Neuronal stem cell (in vitro differentiated cells): ENCODE results near the gene ALKBH3.

Source experiments
- DNase-seq: peaks from one replicate; pipeline ENCODE4 v3.0.0-alpha.2; 2013; ENCODE audit warnings: low spot score
- H2AFZ ChIP-seq: one replicate; pipeline ENCODE4 v1.6.1; 2013; ENCODE audit warnings: mild to moderate bottlenecking, low read length, inconsistent platforms
- H2AK5ac ChIP-seq: 2 replicates; pipeline ENCODE4 v1.6.1; 2013; ENCODE audit warnings: low read depth, mild to moderate bottlenecking, inconsistent platforms, low read length, moderate library complexity, mixed read lengths
- H2BK120ac ChIP-seq: 2 replicates; pipeline ENCODE4 v1.6.1; 2013; ENCODE audit warnings: low read depth, mild to moderate bottlenecking, inconsistent platforms, low read length, moderate library complexity, mixed read lengths
- H2BK12ac ChIP-seq: one replicate; pipeline ENCODE4 v1.6.1; 2013; ENCODE audit warnings: low read length, inconsistent platforms
- H2BK15ac ChIP-seq: 2 replicates; pipeline ENCODE4 v1.6.1; 2013; ENCODE audit warnings: mild to moderate bottlenecking, low read length, inconsistent platforms, mixed read lengths
- H2BK5ac ChIP-seq: one replicate; pipeline ENCODE4 v1.6.1; 2013; ENCODE audit warnings: inconsistent platforms, mild to moderate bottlenecking, low read length, moderate library complexity
- H3K14ac ChIP-seq: one replicate; pipeline ENCODE4 v1.6.1; 2013; ENCODE audit warnings: low read length, inconsistent platforms
- H3K18ac ChIP-seq: 2 replicates; pipeline ENCODE4 v1.6.1; 2013; ENCODE audit warnings: low read length, inconsistent platforms
- H3K23ac ChIP-seq: 2 replicates; pipeline ENCODE4 v1.6.1; 2013; ENCODE audit warnings: low read depth, mild to moderate bottlenecking, mixed read lengths, low read length, inconsistent platforms; ENCODE audit not compliant: poor library complexity
- H3K27ac ChIP-seq: replicated peaks from 3 replicates; pipeline ENCODE4 v1.5.1; 2013; ENCODE audit warnings: low read length, inconsistent platforms
- H3K27me3 ChIP-seq, 3 experiments: 2 replicates each; pipeline ENCODE4 v1.6.1; 2013; ENCODE audit warnings: low read length in 3 of 3, mild to moderate bottlenecking in 2 of 3, inconsistent platforms in 1 of 3, low read depth in 1 of 3, mixed read lengths in 1 of 3, moderate library complexity in 1 of 3; ENCODE audit not compliant: control insufficient read depth in 3 of 3, insufficient read depth in 3 of 3
- H3K36me3 ChIP-seq, 2 donors: replicated peaks in 1 of 2; 2 replicates each; pipeline ENCODE4 v1.6.1; 2013; ENCODE audit warnings: low read length in 2 of 2; ENCODE audit not compliant: control insufficient read depth in 2 of 2, insufficient read depth in 2 of 2
- H3K4ac ChIP-seq: 2 replicates; pipeline ENCODE4 v1.6.1; 2013; ENCODE audit warnings: inconsistent platforms, mild to moderate bottlenecking, low read length, moderate library complexity
- H3K4me1 ChIP-seq, 2 donors: 1 replicate in 1 of 2; 2 replicates in 1 of 2; pipeline ENCODE4 v1.6.1; 2013; ENCODE audit warnings: low read length in 2 of 2, low read depth in 1 of 2; ENCODE audit not compliant: control insufficient read depth in 2 of 2, insufficient read depth in 1 of 2
- H3K4me2 ChIP-seq: one replicate; pipeline ENCODE4 v1.6.1; 2013; ENCODE audit warnings: mild to moderate bottlenecking, low read length, inconsistent platforms; ENCODE audit not compliant: insufficient read depth, poor library complexity, severe bottlenecking
- H3K4me3 ChIP-seq, 2 donors: 2 replicates each; pipeline ENCODE4 v1.5.1; 2013; ENCODE audit warnings: low read length in 2 of 2, mild to moderate bottlenecking in 2 of 2, inconsistent platforms in 1 of 2, moderate library complexity in 1 of 2
- H3K79me1 ChIP-seq: one replicate; pipeline ENCODE4 v1.6.1; 2013; ENCODE audit warnings: low read depth, mild to moderate bottlenecking, inconsistent platforms, low read length, moderate library complexity
- H3K9ac ChIP-seq: one replicate; pipeline ENCODE4 v1.6.1; 2013; ENCODE audit warnings: mild to moderate bottlenecking, low read depth, low read length, inconsistent platforms; ENCODE audit not compliant: poor library complexity
- H3K9me3 ChIP-seq, 2 donors: replicated peaks in 1 of 2; 2 replicates each; pipeline versions ENCODE3 to v1.6.1; 2013; ENCODE audit warnings: low read length in 2 of 2, mild to moderate bottlenecking in 2 of 2, inconsistent platforms in 1 of 2, low read depth in 1 of 2, mixed read lengths in 1 of 2, moderate library complexity in 1 of 2; ENCODE audit not compliant: control insufficient read depth in 2 of 2, insufficient read depth in 1 of 2
- H4K8ac ChIP-seq: one replicate; pipeline ENCODE4 v1.6.1; 2013; ENCODE audit warnings: low read depth, mild to moderate bottlenecking, inconsistent platforms, low read length, moderate library complexity
- H4K91ac ChIP-seq: one replicate; pipeline ENCODE4 v1.6.1; 2013; ENCODE audit warnings: low read length, low read depth, mild to moderate bottlenecking, inconsistent platforms; ENCODE audit not compliant: poor library complexity
- WGBS, 2 donors: extraction: QIAGEN DNeasy Blood & Tissue Kit; methylation state at CpG; one replicate each; pipeline ENCODE4 v1.1.7; 2013; ENCODE audit warnings: missing lambda C conversion rate in 2 of 2, mixed read lengths in 1 of 2; ENCODE audit not compliant: insufficient read length in 2 of 2, insufficient replicate concordance in 1 of 2; ENCODE audit errors: extremely low coverage in 2 of 2; 5-methylcytosine and 5-hydroxymethylcytosine counted together

The ALKBH3 gene

GRCh38 chr11:43962383-43963278 lies 82.0 kb downstream of the ALKBH3 start:
- Histone ChIP-seq H3K23ac (no peak overlapping the region), H3K4ac (no peak overlapping the region), H3K4me2 (no peak overlapping the region), H2BK5ac (no peak overlapping the region), H3K27me3 (peaks cover 0 to 24% (median 2%) of the 10 kb centered on the region in 3 experiments), H3K18ac (no peak overlapping the region), H3K14ac (no peak overlapping the region), H3K27ac (no peak overlapping the region), H2AFZ (peak overlapping the region; percentile 51), H2BK15ac (no peak overlapping the region), H4K8ac (no peak overlapping the region), H2AK5ac (no peak overlapping the region), H3K9me3 (no peaks in the 10 kb centered on the region), H4K91ac (no peak overlapping the region), H3K9ac (no peak overlapping the region), H2BK12ac (no peak overlapping the region), H3K4me1 (no peaks in the 10 kb centered on the region), H2BK120ac (no peak overlapping the region), H3K79me1 (no peaks in the 10 kb centered on the region), H3K4me3 (no peak overlapping the region), H3K36me3 (no peaks in the 10 kb centered on the region)
- no peak for DNase-seq
- no CpG with 5 or more reads among the region's 13 CpGs for WGBS, 2 donors

DNA sequence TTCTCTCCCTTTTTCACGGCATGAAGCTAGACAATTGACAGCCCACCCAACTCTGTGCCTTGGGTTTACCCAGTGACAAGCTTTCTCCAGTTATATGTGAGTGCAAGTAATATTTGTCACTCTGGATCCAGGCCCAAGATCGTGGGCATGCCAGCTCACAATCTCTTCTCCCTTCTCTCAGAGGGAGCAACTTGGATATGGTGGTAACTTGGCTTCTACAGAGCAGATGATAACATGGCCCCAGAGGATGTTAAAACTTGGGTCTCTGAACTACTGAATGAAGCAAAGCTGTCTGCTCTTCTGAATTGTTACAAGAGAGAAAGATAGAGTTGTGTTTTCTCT lies 82.6 kb downstream of the ALKBH3 start:
- H3K4ac ChIP-seq: no peak overlapping the region
- H2BK120ac ChIP-seq: no peak overlapping the region
- no peak overlapping the region for H3K18ac ChIP-seq
- H2BK5ac ChIP-seq: no peak overlapping the region
- no peak overlapping the region for H3K9ac ChIP-seq
- no peak overlapping the region for H3K27ac ChIP-seq
- H3K14ac ChIP-seq: no peak overlapping the region
- no peak overlapping the region for H2BK12ac ChIP-seq
- no peak overlapping the region for H2BK15ac ChIP-seq
- no peak overlapping the region for H3K4me2 ChIP-seq
- no peaks in the 10 kb centered on the region for H3K9me3 ChIP-seq
- H2AK5ac ChIP-seq: no peak overlapping the region
- H4K8ac ChIP-seq: no peak overlapping the region
- no peaks in the 10 kb centered on the region for H3K79me1 ChIP-seq
- H3K36me3 ChIP-seq: no peaks in the 10 kb centered on the region
- no peak for DNase-seq
- H3K4me3 ChIP-seq: no peak overlapping the region
- no CpG with 5 or more reads among the region's 2 CpGs for WGBS, 2 donors
- H4K91ac ChIP-seq: no peak overlapping the region
- no peak overlapping the region for H3K23ac ChIP-seq
- no peak overlapping the region for H2AFZ ChIP-seq
- H3K4me1 ChIP-seq: no peaks in the 10 kb centered on the region
- H3K27me3 ChIP-seq: peaks cover 0 to 28% (median 2%) of the 10 kb centered on the region in 3 experiments

GRCh38 chr11:43967661-43968060 lies 87.0 kb downstream of the ALKBH3 start:
- Histone ChIP-seq H2BK12ac (no peak overlapping the region), H3K4me3 (no peak overlapping the region), H2AFZ (no peak overlapping the region), H2AK5ac (no peak overlapping the region), H2BK120ac (no peak overlapping the region), H3K4me2 (no peak overlapping the region), H3K27ac (no peak overlapping the region), H3K23ac (no peak overlapping the region), H4K91ac (no peak overlapping the region), H3K18ac (no peak overlapping the region), H3K9ac (no peak overlapping the region), H3K27me3 (peaks cover 0 to 23% (median 0%) of the 10 kb centered on the region in 3 experiments), H3K14ac (no peak overlapping the region), H4K8ac (no peak overlapping the region), H3K4ac (no peak overlapping the region), H2BK15ac (no peak overlapping the region), H3K79me1 (no peaks in the 10 kb centered on the region), H3K36me3 (no peaks in the 10 kb centered on the region), H3K9me3 (no peaks in the 10 kb centered on the region), H2BK5ac (no peak overlapping the region), H3K4me1 (no peaks in the 10 kb centered on the region)
- no CpG with 5 or more reads among the region's 2 CpGs for WGBS, 2 donors
- no peak for DNase-seq

GRCh38 chr11:43968719-43969118 lies 88.1 kb downstream of the ALKBH3 start:
- Histone ChIP-seq H2BK5ac (no peak overlapping the region), H3K27me3 (peaks cover 0 to 16% (median 0%) of the 10 kb centered on the region in 3 experiments), H4K91ac (no peak overlapping the region), H3K9me3 (no peaks in the 10 kb centered on the region), H2BK15ac (no peak overlapping the region), H4K8ac (no peak overlapping the region), H3K23ac (no peak overlapping the region), H2BK12ac (no peak overlapping the region), H2AK5ac (no peak overlapping the region), H3K36me3 (no peaks in the 10 kb centered on the region), H2AFZ (peak overlapping the region; percentile 24), H3K4ac (no peak overlapping the region), H3K4me2 (no peak overlapping the region), H3K4me1 (no peaks in the 10 kb centered on the region), H3K14ac (no peak overlapping the region), H3K27ac (no peak overlapping the region), H3K4me3 (no peak overlapping the region), H2BK120ac (no peak overlapping the region), H3K79me1 (no peaks in the 10 kb centered on the region), H3K18ac (no peak overlapping the region), H3K9ac (no peak overlapping the region)
- WGBS, 2 donors: no CpG with 5 or more reads among the region's 4 CpGs
- DNase-seq: no peak
